GM18858 (cell line): ENCODE measurements around the gene HELB.

Experiments used
- ATAC-seq: cut with Tn5 transposase; IDR thresholded peaks from one replicate; pipeline ENCODE4 v1.9.1; 2021; ENCODE audit not compliant: unreplicated experiment

The HELB gene

DNA sequence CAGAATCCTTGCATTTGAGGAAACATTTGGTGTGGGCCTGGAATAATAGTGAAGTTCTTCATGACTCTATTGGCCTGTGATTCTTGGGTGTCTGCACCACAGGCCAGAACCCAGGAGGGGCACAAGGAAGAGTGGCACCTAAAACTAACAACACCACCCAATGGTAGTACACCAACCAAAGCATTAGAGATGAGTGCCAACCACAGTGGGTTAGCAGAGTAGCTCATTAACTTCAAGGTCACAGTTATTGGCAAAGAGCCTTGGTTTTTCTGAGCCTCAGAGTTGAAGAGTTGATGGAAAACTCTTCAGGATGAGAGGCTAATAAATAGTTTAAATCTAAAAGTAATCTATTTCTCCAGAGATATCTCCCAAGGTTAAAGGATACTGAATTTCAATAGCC is 57.0 kb downstream of the HELB start:
- ATAC-seq: no peak

DNA sequence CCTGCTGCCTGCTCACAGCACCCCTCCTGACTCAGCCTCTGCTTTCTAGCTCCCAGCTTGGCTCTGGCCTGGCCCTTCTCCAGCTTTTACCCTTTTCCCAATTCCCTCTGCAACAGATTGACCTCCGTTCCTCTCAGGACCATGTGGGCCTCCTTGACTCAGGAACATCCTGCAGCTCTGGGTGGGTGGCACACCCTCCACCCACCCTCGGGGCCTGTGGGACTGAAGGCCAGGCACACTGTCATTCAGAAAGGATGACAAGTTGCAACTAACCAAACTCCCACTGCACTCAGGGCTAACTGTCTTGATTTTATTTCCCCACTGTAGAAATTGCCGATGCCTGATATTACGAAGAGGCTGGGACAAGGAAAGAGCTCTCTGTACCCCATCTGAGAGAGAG is 59.4 kb downstream of the HELB start:
- ATAC-seq: no peak

DNA sequence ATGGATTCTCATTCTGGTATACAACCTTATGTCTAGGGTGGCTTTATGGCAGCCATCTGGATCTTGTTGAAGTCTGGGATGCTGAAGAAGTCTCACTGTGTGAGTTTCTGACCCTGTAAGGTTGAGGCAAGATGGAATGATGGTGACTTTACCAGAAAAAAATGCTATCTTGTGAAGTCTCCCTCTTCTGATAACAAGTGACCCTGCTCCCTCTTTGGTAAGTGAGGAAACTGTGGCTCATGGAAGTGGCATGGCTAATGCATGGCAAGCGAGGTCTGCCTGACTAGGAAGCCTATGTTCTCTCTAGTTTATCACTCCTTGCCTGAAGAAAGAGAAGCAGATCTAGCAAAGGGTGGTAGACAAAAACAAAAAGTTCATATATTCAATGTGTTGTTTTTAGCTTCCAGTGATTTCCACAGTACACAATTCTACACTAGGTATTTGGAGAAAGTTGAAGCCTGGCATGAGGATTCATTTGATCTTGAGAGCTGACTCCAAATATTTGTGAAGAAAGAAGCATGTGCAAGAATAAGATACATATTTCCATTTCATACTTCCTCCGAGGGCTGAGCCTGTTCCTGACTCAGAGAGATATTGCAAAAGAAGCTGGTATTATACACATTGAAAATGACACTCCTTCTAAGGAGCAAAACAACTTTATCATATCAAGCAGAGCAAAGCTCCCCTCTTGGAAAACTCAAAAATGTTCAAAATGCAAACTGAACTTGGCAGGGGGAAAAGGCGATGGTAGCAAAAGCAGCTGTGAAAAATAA is 63.6 kb downstream of the HELB start:
- no peak for ATAC-seq

DNA sequence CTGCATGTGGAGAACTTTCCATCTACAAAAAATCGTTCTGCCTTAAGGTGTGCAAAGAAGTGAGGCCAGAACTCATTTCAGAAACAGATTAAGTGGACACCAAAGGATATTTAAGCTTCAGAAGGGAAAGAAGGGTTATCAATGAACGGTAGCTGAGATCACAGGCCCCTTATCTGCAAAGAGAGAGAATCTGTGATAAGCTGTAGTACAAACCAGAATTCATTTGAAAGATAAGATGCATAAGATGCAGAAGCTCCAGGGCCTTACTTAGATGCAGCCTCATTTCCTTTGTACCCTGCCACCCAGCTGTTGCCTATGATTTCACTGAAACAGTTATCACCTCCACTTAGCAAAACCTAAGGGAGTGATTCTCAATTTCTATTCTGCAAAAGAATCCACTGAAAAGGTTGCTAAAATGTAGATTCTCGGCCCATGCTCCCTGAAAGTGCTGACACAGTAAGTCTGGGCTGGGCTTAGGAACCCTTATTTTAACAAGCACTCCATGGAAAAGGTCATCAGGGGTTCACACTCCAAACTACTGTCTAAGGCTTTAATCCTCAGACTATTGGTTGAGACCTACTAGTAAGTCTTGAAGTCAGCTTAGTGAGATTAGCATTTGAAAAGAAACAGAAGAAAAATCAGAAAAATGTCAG is 64.8 kb downstream of the HELB start:
- ATAC-seq: no peak

DNA sequence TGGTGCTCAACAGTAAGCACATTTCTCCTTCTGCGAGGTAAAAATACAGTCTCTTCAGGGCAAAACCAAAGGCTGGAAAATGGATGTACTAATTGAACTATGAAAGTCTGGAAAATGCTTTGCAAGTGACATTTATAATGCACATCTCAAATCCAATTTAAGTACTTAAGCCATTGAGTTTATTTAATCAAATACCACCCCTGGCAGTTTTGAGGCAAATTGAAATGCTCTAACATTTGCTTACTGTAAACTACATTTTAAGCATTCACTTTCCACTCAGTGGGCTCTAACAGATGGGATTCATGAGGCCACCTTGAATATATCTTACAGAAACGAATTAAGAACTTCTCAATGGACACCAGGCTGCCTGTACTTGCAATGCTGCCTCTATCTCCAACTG is 69.7 kb downstream of the HELB start:
- no peak for ATAC-seq

DNA sequence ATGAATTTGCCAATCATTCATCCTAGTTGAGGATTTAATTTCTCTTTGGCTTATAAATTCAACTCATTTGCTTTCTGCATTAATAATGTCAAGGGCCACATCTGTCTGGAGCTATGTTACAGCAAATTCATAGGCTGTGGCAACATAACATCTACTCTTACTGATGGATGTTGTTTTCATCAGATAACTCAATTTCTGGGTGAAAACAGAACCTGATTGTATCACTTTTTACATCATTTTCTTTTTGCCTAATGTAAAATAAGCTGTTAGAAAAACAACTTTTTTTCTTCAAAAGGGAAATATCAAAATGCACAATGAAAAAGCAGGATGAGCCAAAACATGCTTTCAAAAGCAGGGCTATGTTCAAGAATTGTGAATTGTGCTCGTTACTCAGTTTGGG is 73.3 kb downstream of the HELB start:
- ATAC-seq: no peak

DNA sequence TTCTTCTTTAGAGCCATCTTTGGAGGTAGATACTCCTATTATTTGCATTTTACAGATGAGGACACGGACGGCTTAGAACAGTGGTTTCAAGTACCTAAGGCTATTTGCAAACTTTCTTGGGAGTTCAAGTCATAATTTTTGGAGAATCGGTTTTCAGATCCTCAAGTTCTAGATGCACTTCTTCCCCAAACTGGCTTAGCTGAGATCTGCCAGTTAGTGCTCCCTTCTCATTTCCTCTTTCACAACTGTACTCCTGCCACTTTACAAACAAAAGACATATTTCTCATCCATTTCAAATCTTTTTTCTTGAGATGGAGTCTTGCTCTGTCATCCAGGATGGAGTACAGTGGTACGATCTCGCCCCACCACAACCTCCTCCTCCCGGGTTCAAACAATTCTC is 77.3 kb downstream of the HELB start:
- ATAC-seq: no peak

DNA sequence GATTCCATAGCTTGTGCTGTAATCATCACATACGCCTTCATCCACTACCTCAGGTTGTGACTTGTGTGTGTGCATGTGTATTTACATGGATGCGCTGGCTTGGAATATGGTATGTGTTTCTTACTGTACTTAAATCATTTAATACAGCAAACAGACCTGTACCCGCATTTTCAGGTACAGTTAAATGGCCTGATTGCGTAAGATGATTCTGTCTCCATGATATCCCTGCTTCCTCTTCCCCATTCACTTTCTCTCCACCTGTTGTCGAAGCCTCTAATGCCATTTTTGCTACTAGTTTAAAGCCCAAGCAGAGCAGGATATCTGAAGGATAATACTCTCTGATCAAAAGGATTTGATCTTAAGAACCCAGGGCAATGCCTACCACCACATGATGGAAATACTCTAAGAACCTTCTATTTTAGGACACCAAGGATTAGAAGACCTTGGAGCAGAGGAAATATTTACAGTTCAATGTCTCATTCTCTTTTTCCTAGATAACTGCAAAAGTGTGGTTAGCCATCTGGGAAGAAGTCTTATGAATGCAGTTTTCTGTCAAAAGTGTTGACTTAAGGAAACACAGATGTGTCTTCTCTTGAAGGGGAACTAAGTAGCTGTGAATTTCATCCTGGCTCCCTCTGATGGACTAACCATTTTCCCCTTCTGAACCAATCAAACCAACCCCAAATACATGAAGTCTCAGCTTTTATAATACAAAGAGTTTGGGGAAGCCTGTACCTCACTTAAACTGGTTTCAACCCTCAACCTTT is 78.7 kb downstream of the HELB start:
- no peak for ATAC-seq

DNA sequence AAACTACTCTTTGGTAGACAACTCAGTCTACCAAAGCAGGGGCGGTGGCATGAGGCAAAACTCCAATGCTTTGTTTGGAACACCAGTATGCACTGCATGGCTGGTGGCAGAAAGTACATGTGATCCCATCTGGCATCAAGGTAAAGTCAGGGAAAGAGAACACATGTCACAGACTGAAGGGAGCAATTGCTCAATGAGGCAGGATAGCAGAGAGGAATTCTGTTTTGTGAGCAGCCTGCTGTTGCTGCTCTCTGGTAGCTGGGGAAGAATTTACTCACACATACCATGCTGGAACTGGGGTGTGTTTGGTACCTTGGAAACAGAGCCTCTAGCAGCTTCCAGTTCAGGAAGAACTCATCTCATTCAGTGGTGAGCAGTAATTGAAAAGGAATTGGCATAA is 84.8 kb downstream of the HELB start:
- ATAC-seq: no peak
